ENCODE results near the gene GLRA3.

Gene GLRA3

GRCh38 chr4:174815282-174815681, 13.8 kb downstream of the GLRA3 start:
- no peak for DNase-seq (ENCODE audit: low read depth)
- no peak overlapping the region for H3K4me3 ChIP-seq (ENCODE audit: low read depth, low read length)
- TF ChIP-seq CTCF (IDR thresholded peaks at IDR 0.05; ENCODE audit: insufficient read depth, low read depth, low read length, missing control alignments), result no peak

GRCh38 chr4:174813292-174813691, 15.8 kb downstream of the GLRA3 start:
- no peak for TF ChIP-seq CTCF (IDR thresholded peaks at IDR 0.05; ENCODE audit: insufficient read depth, low read depth, low read length, missing control alignments)
- DNase-seq (ENCODE audit: low read depth), result no peak
- no peak overlapping the region for H3K4me3 ChIP-seq (ENCODE audit: low read depth, low read length)

- H3K4me3 ChIP-seq (ENCODE audit: low read depth, low read length), result no peak overlapping the region
- DNase-seq (ENCODE audit: low read depth), result no peak
- TF ChIP-seq CTCF (IDR thresholded peaks at IDR 0.05; ENCODE audit: insufficient read depth, low read depth, low read length, missing control alignments), result no peak
These were observed 18.2 kb downstream of the GLRA3 start for GRCh38 chr4:174810834-174811233.

- TF ChIP-seq CTCF (IDR thresholded peaks at IDR 0.05; ENCODE audit: insufficient read depth, low read depth, low read length, missing control alignments), result no peak
- no peak for DNase-seq (ENCODE audit: low read depth)
- H3K4me3 ChIP-seq (ENCODE audit: low read depth, low read length), result no peak overlapping the region
These were observed 20.2 kb downstream of the GLRA3 start for GRCh38 chr4:174808836-174809235.

- H3K4me3 ChIP-seq (ENCODE audit: low read depth, low read length), result no peak overlapping the region
- no peak for TF ChIP-seq CTCF (IDR thresholded peaks at IDR 0.05; ENCODE audit: insufficient read depth, low read depth, low read length, missing control alignments)
- DNase-seq (ENCODE audit: low read depth), result no peak
These were observed 20.9 kb downstream of the GLRA3 start for GRCh38 chr4:174808119-174808518.

GRCh38 chr4:174805746-174806145, 23.3 kb downstream of the GLRA3 start:
- TF ChIP-seq CTCF (IDR thresholded peaks at IDR 0.05; ENCODE audit: insufficient read depth, low read depth, low read length, missing control alignments), result no peak
- H3K4me3 ChIP-seq (ENCODE audit: low read depth, low read length), result no peak overlapping the region
- no peak for DNase-seq (ENCODE audit: low read depth)

- no peak overlapping the region for H3K4me3 ChIP-seq (ENCODE audit: low read depth, low read length)
- no peak for TF ChIP-seq CTCF (IDR thresholded peaks at IDR 0.05; ENCODE audit: insufficient read depth, low read depth, low read length, missing control alignments)
- DNase-seq (ENCODE audit: low read depth), result no peak
These were observed 34.4 kb downstream of the GLRA3 start for GRCh38 chr4:174794543-174795094.
